GM21390 (cell line): ENCODE measurements around the gene GPER1.
"Not testable (repeated sequence)": the region's sequence is repeated elsewhere in the genome, so short reads cannot be mapped to it uniquely, and the experiment has no call there.

ENCODE experiments used
- ATAC-seq: cut with Tn5 transposase; IDR thresholded peaks from one replicate; pipeline ENCODE4 v1.9.1; 2021; ENCODE audit not compliant: unreplicated experiment

Gene GPER1

GRCh38 chr7:1116383-1117008 lies 28.6 kb downstream of the GPER1 start:
- ATAC-seq = not testable (repeated sequence)

GRCh38 chr7:1117321-1117928 lies 29.5 kb downstream of the GPER1 start:
- no peak for ATAC-seq

- ATAC-seq = no peak
Observed at GRCh38 chr7:1119201-1119600, 31.3 kb downstream of the GPER1 start.

- no peak for ATAC-seq
Observed at GRCh38 chr7:1120791-1121190, 32.9 kb downstream of the GPER1 start.

- ATAC-seq = no peak
Observed at GRCh38 chr7:1121476-1121875, 33.6 kb downstream of the GPER1 start.

- no peak for ATAC-seq
Observed at GRCh38 chr7:1121886-1122831, 34.2 kb downstream of the GPER1 start.

GRCh38 chr7:1122832-1123501 lies 35.1 kb downstream of the GPER1 start:
- no peak for ATAC-seq

GRCh38 chr7:1123715-1124114 lies 35.8 kb downstream of the GPER1 start:
- no peak for ATAC-seq

GRCh38 chr7:1124164-1124563 lies 36.3 kb downstream of the GPER1 start:
- ATAC-seq = no peak

GRCh38 chr7:1124816-1125602 lies 37.1 kb downstream of the GPER1 start:
- no peak for ATAC-seq

GRCh38 chr7:1125603-1125969 lies 37.7 kb downstream of the GPER1 start:
- ATAC-seq = no peak

GRCh38 chr7:1127001-1127400 lies 39.1 kb downstream of the GPER1 start:
- no peak for ATAC-seq

- no peak for ATAC-seq
Observed at GRCh38 chr7:1129431-1129830, 41.5 kb downstream of the GPER1 start.

- no peak for ATAC-seq
Observed at GRCh38 chr7:1130021-1130990, 42.4 kb downstream of the GPER1 start.

- ATAC-seq = no peak
Observed at GRCh38 chr7:1131471-1132265, 43.8 kb downstream of the GPER1 start.

- ATAC-seq = no peak
Observed at GRCh38 chr7:1134951-1135350, 47.0 kb downstream of the GPER1 start.

GRCh38 chr7:1136841-1137516 lies 49.1 kb downstream of the GPER1 start:
- no peak for ATAC-seq

GRCh38 chr7:1137517-1138167 lies 49.7 kb downstream of the GPER1 start:
- peak; percentile 70 for ATAC-seq
